Retinal pigment epithelial cell (primary cell): ENCODE measurements around the gene LTC4S.

Source experiments
- DNase-seq: peaks from one replicate; pipeline ENCODE4 v3.0.0-alpha.2; 2010; ENCODE audit warnings: low read depth
- H3K4me3 ChIP-seq: 2 replicates; pipeline ENCODE4 v1.5.1; 2011; ENCODE audit warnings: mild to moderate bottlenecking, low read length, control low read depth, moderate library complexity
- TF ChIP-seq, protein P1 (sequence below): conservative IDR thresholded peaks from 2 replicates; pipeline ENCODE4 v1.5.1; 2011; ENCODE audit warnings: low read depth, low read length, control low read depth, inconsistent platforms

LTC4S gene

GRCh38 chr5:179765400-179765799 lies 28.4 kb upstream of the LTC4S start:
- no peak overlapping the region for H3K4me3 ChIP-seq
- peak; percentile 50 for DNase-seq
- TF ChIP-seq, protein P1, sequence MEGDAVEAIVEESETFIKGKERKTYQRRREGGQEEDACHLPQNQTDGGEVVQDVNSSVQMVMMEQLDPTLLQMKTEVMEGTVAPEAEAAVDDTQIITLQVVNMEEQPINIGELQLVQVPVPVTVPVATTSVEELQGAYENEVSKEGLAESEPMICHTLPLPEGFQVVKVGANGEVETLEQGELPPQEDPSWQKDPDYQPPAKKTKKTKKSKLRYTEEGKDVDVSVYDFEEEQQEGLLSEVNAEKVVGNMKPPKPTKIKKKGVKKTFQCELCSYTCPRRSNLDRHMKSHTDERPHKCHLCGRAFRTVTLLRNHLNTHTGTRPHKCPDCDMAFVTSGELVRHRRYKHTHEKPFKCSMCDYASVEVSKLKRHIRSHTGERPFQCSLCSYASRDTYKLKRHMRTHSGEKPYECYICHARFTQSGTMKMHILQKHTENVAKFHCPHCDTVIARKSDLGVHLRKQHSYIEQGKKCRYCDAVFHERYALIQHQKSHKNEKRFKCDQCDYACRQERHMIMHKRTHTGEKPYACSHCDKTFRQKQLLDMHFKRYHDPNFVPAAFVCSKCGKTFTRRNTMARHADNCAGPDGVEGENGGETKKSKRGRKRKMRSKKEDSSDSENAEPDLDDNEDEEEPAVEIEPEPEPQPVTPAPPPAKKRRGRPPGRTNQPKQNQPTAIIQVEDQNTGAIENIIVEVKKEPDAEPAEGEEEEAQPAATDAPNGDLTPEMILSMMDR: no peak

DNA sequence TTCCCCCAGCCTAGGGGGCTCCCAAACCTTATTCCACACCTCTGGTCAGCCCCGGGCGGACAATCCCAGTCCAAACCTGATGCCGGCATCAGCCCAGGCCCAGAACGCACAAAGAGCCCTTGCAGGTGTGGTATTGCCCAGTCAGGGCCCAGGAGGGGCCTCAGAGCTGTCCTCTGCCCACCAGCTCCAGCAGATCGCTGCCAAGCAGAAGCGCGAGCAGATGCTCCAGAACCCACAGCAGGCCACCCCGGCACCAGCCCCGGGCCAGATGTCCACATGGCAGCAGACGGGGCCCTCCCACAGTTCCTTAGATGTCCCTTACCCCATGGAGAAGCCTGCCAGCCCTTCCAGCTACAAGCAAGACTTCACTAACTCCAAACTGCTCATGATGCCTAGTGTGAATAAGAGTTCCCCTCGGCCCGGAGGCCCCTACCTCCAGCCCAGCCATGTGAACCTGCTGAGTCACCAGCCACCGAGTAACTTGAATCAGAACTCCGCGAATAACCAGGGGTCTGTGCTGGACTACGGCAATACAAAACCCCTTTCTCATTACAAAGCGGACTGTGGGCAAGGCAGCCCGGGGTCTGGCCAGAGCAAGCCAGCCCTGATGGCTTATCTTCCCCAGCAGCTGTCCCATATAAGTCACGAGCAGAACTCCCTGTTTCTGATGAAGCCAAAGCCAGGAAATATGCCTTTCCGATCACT lies 27.6 kb upstream of the LTC4S start:
- no peak overlapping the region for H3K4me3 ChIP-seq
- TF ChIP-seq, protein P1: no peak
- DNase-seq: peak; percentile 45

GRCh38 chr5:179766726-179767455 lies 26.9 kb upstream of the LTC4S start:
- TF ChIP-seq, protein P1: no peak
- DNase-seq: no peak
- no peak overlapping the region for H3K4me3 ChIP-seq

- TF ChIP-seq, protein P1: no peak
- no peak overlapping the region for H3K4me3 ChIP-seq
- DNase-seq: no peak
These were observed 26.2 kb upstream of the LTC4S start for GRCh38 chr5:179767496-179768100.

- no peak for DNase-seq
- H3K4me3 ChIP-seq: no peak overlapping the region
These were observed 25.3 kb upstream of the LTC4S start for GRCh38 chr5:179768326-179769085.

GRCh38 chr5:179769271-179769670 lies 24.5 kb upstream of the LTC4S start:
- TF ChIP-seq, protein P1: no peak
- H3K4me3 ChIP-seq: no peak overlapping the region
- DNase-seq: no peak

More at GRCh38 chr5:179768326-179769085, 25.3 kb upstream of the LTC4S start:
- TF ChIP-seq, protein P1: peak; percentile 24
